Gastroesophageal sphincter (tissue), 4 donors: ENCODE data around the gene TEC. TPM values are rescaled to one million over a fixed set of nuclear protein-coding genes. Genes with fewer than 3 reads are reported as not detected.

Experiments
- ATAC-seq: fragments of 150-250 bp; one replicate; pipeline ENCODE4 v1.9.1; 2016; ENCODE audit warnings: mild to moderate bottlenecking, moderate library complexity
- H3K27ac ChIP-seq, 4 donors: fragments of 200-600 bp; sonication (generic) in 3 of 4; 1 replicate in 3 of 4; 2 replicates in 1 of 4; pipeline ENCODE4 v1.5.1; 2016 to 2019
- H3K27me3 ChIP-seq: fragments of 200-600 bp; sonication (generic); one replicate; pipeline ENCODE4 v1.5.1; 2019
- H3K36me3 ChIP-seq, 2 donors: fragments of 200-600 bp; sonication (generic); one replicate each; pipeline ENCODE4 v1.5.1; 2019; ENCODE audit warnings: control low read depth in 1 of 2
- H3K4me1 ChIP-seq, 3 donors: fragments of 200-600 bp; sonication (generic); 1 replicate in 2 of 3; 2 replicates in 1 of 3; pipeline ENCODE4 v1.5.1; 2016 to 2019; ENCODE audit warnings: control low read depth in 2 of 3
- H3K4me3 ChIP-seq, 2 donors: fragments of 200-600 bp; sonication (generic); one replicate each; pipeline ENCODE4 v1.5.1; 2019; ENCODE audit warnings: mild to moderate bottlenecking in 1 of 2, moderate library complexity in 1 of 2
- H3K9me3 ChIP-seq, 3 donors: fragments of 200-600 bp; sonication (generic); one replicate each; pipeline ENCODE4 v1.5.1; 2017 to 2019; ENCODE audit warnings: control low read depth in 2 of 3
- EP300 ChIP-seq: sonication (generic); formaldehyde crosslinking; IDR thresholded peaks from one replicate; pipeline ENCODE4 v1.6.1; 2017; ENCODE audit warnings: antibody characterized with exemption, mild to moderate bottlenecking
- POLR2A ChIP-seq, 2 donors: fragments of 450-650 bp; IDR thresholded peaks; one replicate each; pipeline ENCODE4 v1.6.1; 2017; ENCODE audit warnings: antibody characterized with exemption in 2 of 2, mild to moderate bottlenecking in 2 of 2, moderate library complexity in 1 of 2
- POLR2AphosphoS5 ChIP-seq: sonication (generic); formaldehyde crosslinking; IDR thresholded peaks from one replicate; pipeline ENCODE4 v1.6.1; 2017; ENCODE audit warnings: antibody characterized with exemption
- whole genome bisulfite sequencing, 2 donors: methylation state at CpG; one replicate each; pipeline ENCODE4 v1.1.5; 2018; ENCODE audit warnings: low coverage in 1 of 2; 5-methylcytosine and 5-hydroxymethylcytosine counted together
- total RNA-seq, 4 donors: library from RNA; depleted of rRNA; stranded (reverse); fragments of >200 nt; gene quantifications; one replicate each; pipeline ENCODE4 v1.1.0, GENCODE V29; 2016
- TF ChIP-seq, protein P1 (sequence below), 4 experiments: fragments of 200-600 bp in 2 of 4; fragments of 450-650 bp in 2 of 4; sonication (generic) in 1 of 4; IDR thresholded peaks; one replicate each; pipeline ENCODE4 v1.5.1; 2017 to 2019; ENCODE audit warnings: antibody characterized with exemption in 4 of 4, mild to moderate bottlenecking in 2 of 4, moderate library complexity in 2 of 4

Gene TEC
- total RNA-seq, 4 donors from 2014 or later, result 1.9 to 6.5 (median 3.1) TPM

DNA sequence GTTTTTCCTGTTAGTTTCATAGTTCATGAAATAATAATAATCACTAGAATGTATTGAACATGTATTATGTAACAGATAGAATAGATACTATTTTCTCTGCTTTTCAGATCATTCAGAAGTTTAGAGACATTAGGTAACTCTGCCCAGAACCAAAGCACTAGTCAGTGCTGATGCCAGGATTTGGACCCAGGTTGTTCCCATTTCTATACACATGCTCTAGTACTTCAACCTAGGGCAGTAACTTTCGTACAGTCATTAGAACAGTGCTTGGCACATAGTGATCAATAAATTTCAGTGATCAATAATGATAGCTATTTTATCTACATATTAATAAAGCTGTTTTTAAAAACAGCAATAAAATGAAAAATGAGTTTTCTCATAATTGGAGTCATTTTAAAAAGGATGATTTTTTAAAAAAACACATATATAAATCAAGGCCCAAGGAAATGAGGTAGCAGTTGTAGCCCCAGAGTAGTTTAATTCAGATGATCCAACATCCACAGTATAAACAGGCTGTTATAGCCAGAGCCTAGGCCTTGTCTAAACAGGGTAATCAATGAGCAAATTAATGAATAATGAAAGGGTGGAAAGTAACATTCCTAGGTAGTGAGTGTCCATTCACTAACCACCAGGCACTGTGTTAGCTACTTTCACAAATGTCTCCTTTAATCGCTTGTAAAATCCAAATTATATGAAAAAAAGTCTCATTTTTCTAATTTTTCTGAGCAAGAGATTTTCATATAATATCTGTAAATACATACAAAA lies 161.1 kb downstream of the TEC start:
- Histone ChIP-seq H3K27ac (no peak overlapping the region), H3K36me3 (no peaks in the 10 kb centered on the region), H3K9me3 (no peaks in the 10 kb centered on the region), H3K27me3 (no peaks in the 10 kb centered on the region), H3K4me3 (no peak overlapping the region), H3K4me1 (no peaks in the 10 kb centered on the region)
- TF ChIP-seq, protein P1, sequence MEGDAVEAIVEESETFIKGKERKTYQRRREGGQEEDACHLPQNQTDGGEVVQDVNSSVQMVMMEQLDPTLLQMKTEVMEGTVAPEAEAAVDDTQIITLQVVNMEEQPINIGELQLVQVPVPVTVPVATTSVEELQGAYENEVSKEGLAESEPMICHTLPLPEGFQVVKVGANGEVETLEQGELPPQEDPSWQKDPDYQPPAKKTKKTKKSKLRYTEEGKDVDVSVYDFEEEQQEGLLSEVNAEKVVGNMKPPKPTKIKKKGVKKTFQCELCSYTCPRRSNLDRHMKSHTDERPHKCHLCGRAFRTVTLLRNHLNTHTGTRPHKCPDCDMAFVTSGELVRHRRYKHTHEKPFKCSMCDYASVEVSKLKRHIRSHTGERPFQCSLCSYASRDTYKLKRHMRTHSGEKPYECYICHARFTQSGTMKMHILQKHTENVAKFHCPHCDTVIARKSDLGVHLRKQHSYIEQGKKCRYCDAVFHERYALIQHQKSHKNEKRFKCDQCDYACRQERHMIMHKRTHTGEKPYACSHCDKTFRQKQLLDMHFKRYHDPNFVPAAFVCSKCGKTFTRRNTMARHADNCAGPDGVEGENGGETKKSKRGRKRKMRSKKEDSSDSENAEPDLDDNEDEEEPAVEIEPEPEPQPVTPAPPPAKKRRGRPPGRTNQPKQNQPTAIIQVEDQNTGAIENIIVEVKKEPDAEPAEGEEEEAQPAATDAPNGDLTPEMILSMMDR (IDR thresholded peaks at IDR 0.05), result no peak
- TF ChIP-seq POLR2AphosphoS5 (no peak), EP300 (no peak), POLR2A (IDR thresholded peaks at IDR 0.05) (no peak)
- no peak for ATAC-seq
- 100% methylated on average over 2 of the region's 2 CpGs for WGBS, 2 donors

DNA sequence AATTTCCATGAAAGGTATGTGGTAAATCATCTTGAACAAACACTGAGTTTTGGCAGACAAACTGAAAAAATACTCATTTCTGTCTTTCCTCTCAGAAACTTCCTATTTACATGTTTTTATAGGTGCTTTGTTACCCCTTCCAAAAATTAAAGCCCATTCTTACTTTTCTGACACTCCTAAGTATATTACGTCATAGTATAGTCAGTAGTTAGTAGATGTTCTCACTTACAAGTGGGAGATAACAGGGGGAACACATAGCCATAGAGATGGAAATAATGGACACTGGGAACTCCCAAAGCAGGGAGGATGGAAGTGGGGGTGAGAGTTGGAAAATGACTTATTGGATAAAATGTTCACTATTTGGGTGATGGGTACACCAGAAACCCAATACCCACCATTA lies 164.4 kb downstream of the TEC start:
- Histone ChIP-seq H3K4me3 (no peak overlapping the region), H3K4me1 (no peaks in the 10 kb centered on the region), H3K27me3 (no peaks in the 10 kb centered on the region), H3K36me3 (no peaks in the 10 kb centered on the region), H3K27ac (no peak overlapping the region), H3K9me3 (no peaks in the 10 kb centered on the region)
- no peak for ATAC-seq
- WGBS, 2 donors, result 42 to 83% methylated on average over 1 of the region's 1 CpG
- TF ChIP-seq EP300, result no peak
- no peak for TF ChIP-seq POLR2A (IDR thresholded peaks at IDR 0.05)
- TF ChIP-seq, protein P1 (IDR thresholded peaks at IDR 0.05), result no peak
- TF ChIP-seq POLR2AphosphoS5, result no peak

DNA sequence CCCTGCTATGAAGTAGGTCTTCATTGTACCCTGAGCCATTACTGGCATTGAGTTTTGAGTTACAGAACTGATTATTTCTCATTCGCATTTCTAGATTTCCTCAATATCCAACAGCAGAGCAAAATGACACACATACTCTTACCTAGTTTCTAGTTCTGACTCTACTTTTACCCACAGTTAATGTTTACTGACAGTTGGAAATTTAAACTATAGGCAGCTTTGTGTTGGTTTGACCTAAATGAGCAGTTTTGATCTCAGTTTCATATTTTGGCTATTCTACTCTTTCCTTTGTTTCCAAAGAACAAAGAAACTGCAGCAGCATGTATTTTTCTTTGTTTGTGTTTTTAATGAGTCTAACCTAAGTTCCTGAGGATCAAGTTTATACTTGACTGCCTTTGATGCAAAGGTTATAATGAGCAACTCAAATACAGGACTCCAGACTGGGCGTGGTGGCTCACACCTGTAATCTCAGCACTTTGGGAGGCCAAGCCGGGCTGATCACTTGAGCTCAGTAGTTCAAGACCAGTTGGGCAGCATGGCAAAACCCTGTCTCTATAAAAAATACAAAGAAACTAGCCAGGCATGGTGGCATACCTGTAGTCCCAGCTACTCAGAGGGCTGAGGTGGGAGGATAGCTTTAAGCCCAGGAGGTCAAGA lies 166.0 kb downstream of the TEC start:
- Histone ChIP-seq H3K4me3 (no peak overlapping the region), H3K4me1 (no peaks in the 10 kb centered on the region)
- TF ChIP-seq POLR2AphosphoS5 (no peak), EP300 (no peak), POLR2A (IDR thresholded peaks at IDR 0.05) (no peak)
- TF ChIP-seq, protein P1 (IDR thresholded peaks at IDR 0.05), result no peak

DNA sequence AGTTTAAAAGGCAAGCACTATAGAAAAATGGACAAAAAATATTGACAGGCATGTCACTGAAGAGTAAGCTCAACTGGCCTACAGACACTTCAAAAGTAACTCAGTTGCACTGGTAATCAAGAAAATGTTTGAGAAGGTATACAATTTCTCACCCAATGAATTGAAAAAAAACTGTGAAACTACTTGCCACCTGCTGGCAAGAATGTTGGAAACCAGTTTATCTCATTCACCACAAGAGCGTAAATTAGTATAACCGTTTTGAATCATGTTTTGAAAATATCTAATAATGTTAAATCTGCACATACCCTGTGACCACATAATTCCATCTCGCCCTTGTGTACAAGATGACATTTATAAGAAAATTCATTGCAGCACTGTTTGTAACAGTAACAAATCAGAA lies 167.3 kb downstream of the TEC start:
- no peaks in the 10 kb centered on the region for H3K9me3 ChIP-seq
- 79 to 83% methylated on average over 3 of the region's 3 CpGs for WGBS, 2 donors
- no peak overlapping the region for H3K4me3 ChIP-seq
- no peak overlapping the region for H3K27ac ChIP-seq
- H3K4me1 ChIP-seq, result no peaks in the 10 kb centered on the region
- no peaks in the 10 kb centered on the region for H3K36me3 ChIP-seq
- TF ChIP-seq, protein P1 (IDR thresholded peaks at IDR 0.05), result no peak
- H3K27me3 ChIP-seq, result no peaks in the 10 kb centered on the region
- no peak for ATAC-seq

More for the DNA sequence above, 166.0 kb downstream of the TEC start:
- Histone ChIP-seq H3K27ac (no peak overlapping the region), H3K9me3 (no peaks in the 10 kb centered on the region), H3K36me3 (no peaks in the 10 kb centered on the region), H3K27me3 (no peaks in the 10 kb centered on the region)
- no peak for ATAC-seq
- WGBS, 2 donors, result 100% methylated on average over 1 to 3 of the region's 3 CpGs

DNA sequence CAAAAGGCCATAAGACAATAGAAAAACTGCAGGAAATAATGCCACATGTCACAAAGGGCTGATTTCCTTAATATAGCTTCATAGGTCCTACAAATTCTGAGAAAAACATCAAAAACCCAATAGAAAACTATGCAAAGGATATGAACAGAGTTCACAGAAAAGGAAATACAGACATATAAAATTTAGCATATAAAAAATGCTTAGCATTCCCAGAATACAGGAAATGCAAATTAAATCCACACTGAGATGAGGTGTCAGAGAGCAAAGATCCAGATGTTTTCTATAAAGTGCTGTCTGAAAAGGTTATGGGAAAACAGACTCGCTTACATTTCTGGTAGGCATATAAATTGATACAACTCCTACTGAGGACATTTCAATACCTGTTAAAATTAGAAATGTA lies 169.4 kb downstream of the TEC start:
- no peaks in the 10 kb centered on the region for H3K27me3 ChIP-seq
- no peak overlapping the region for H3K4me3 ChIP-seq
- H3K36me3 ChIP-seq, result no peaks in the 10 kb centered on the region
- H3K9me3 ChIP-seq, result no peaks in the 10 kb centered on the region
- ATAC-seq, result no peak
- H3K27ac ChIP-seq, result no peak overlapping the region
- TF ChIP-seq EP300 (no peak), POLR2AphosphoS5 (no peak), POLR2A (IDR thresholded peaks at IDR 0.05) (no peak)
- TF ChIP-seq, protein P1 (IDR thresholded peaks at IDR 0.05), result no peak
- no peaks in the 10 kb centered on the region for H3K4me1 ChIP-seq
- WGBS, 2 donors, result 11 to 35% methylated on average over 1 of the region's 1 CpG
